NCI-H82 treated with DMSO at 0.1 percent for 48 hours (cell line): ENCODE results near the gene ABCA8.

ENCODE experiments used
- DNase-seq: peaks from one replicate; lab custom pipeline; 2025; ENCODE audit not compliant: unreplicated experiment; lab: John Stamatoyannopoulos, UW

The ABCA8 gene

GRCh38 chr17:68870976-68871375, 84.2 kb downstream of the ABCA8 start:
- DNase-seq = peak; percentile 94

- DNase-seq = no peak
Measured at GRCh38 chr17:68870161-68870826, 84.9 kb downstream of the ABCA8 start.

GRCh38 chr17:68868708-68869107, 86.5 kb downstream of the ABCA8 start:
- DNase-seq = no peak

- DNase-seq = no peak
Measured at GRCh38 chr17:68867759-68868516, 87.3 kb downstream of the ABCA8 start.

- no peak for DNase-seq
Measured at GRCh38 chr17:68865584-68865983, 89.6 kb downstream of the ABCA8 start.

- no peak for DNase-seq
Measured at GRCh38 chr17:68863091-68863652, 92.0 kb downstream of the ABCA8 start.

GRCh38 chr17:68861602-68862001, 93.6 kb downstream of the ABCA8 start:
- no peak for DNase-seq

GRCh38 chr17:68860941-68861340, 94.3 kb downstream of the ABCA8 start:
- DNase-seq = no peak

- no peak for DNase-seq
Measured at GRCh38 chr17:68854452-68854851, 100.7 kb downstream of the ABCA8 start.

- DNase-seq = no peak
Measured at GRCh38 chr17:68853439-68853838, 101.8 kb downstream of the ABCA8 start.

GRCh38 chr17:68853036-68853435, 102.2 kb downstream of the ABCA8 start:
- no peak for DNase-seq

GRCh38 chr17:68851890-68852289, 103.3 kb downstream of the ABCA8 start:
- DNase-seq = no peak

- no peak for DNase-seq
Measured at GRCh38 chr17:68850749-68851510, 104.3 kb downstream of the ABCA8 start.

- DNase-seq = no peak
Measured at GRCh38 chr17:68849673-68850610, 105.2 kb downstream of the ABCA8 start.

- DNase-seq = no peak
Measured at GRCh38 chr17:68847711-68848110, 107.5 kb downstream of the ABCA8 start.

GRCh38 chr17:68843522-68843921, 111.7 kb downstream of the ABCA8 start:
- DNase-seq = no peak

GRCh38 chr17:68840073-68840472, 115.1 kb downstream of the ABCA8 start:
- DNase-seq = no peak

GRCh38 chr17:68835071-68835470, 120.1 kb downstream of the ABCA8 start:
- no peak for DNase-seq

- no peak for DNase-seq
Measured at GRCh38 chr17:68834328-68834836, 120.8 kb downstream of the ABCA8 start.

- DNase-seq = no peak
Measured at GRCh38 chr17:68832109-68832802, 122.9 kb downstream of the ABCA8 start.
